Brain microvascular endothelial cell (primary cell): Measurements from ENCODE around the gene SDHA.
A peak's percentile ranks its signal among the peaks of the same experiment; 100 is the strongest.
"Not testable (repeated sequence)": the region's sequence is repeated elsewhere in the genome, so short reads cannot be mapped to it uniquely, and the experiment has no call there.

Source experiments
- DNase-seq: peaks from one replicate; pipeline ENCODE4 v3.0.0-alpha.2; 2020
- H3K27ac ChIP-seq: fragments of 250-450 bp; sonication (Bioruptor Pico); 2 replicates; pipeline ENCODE4 v1.5.1; 2020; ENCODE audit warnings: mild to moderate bottlenecking, moderate library complexity
- H3K27me3 ChIP-seq: fragments of 250-450 bp; sonication (Bioruptor Pico); replicated peaks from 2 replicates; pipeline ENCODE4 v1.5.1; 2020; ENCODE audit warnings: mild to moderate bottlenecking
- H3K36me3 ChIP-seq: fragments of 250-450 bp; sonication (Bioruptor Pico); replicated peaks from 2 replicates; pipeline ENCODE4 v1.5.1; 2020; ENCODE audit warnings: mild to moderate bottlenecking
- H3K4me3 ChIP-seq: 2 replicates; pipeline ENCODE4 v1.5.1; 2011; ENCODE audit warnings: low read depth, mild to moderate bottlenecking, control low read depth, low read length, moderate library complexity
- in situ Hi-C: cut with HindIII; loops from 2 replicates; pipeline ENCODE4 v1.10.0; 2017; ENCODE audit warnings: low sequenced_read_pairs, low pct_ligation_motif_present
- TF ChIP-seq, protein P1 (sequence below): IDR thresholded peaks from 2 replicates; pipeline ENCODE4 v1.5.1; 2011; ENCODE audit warnings: low read depth, mild to moderate bottlenecking, moderate library complexity, low read length, control low read depth, inconsistent platforms; ENCODE audit errors: missing control alignments

Gene SDHA

DNA sequence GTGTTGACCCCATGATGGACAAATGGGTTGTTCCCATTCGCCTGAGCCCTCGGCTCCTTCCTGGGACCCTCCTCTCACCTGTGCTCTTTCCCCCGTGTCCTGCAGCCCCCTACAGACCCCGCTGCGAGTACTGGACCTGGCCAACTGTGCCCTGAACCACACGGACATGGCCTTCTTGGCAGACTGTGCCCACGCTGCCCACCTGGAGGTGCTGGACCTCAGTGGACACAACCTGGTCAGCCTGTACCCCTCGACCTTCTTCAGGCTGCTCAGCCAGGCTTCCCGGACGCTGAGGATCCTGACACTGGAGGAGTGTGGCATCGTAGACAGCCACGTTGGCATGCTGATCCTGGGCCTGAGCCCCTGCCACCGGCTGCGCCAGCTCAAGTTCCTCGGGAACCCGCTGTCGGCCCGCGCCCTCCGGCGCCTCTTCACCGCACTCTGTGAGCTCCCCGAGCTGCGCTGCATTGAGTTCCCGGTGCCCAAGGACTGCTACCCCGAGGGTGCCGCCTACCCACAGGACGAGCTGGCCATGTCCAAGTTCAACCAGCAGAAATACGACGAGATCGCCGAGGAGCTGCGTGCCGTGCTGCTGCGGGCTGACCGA is 23.4 kb upstream of the SDHA start:
- in situ Hi-C loops: no loop called here
- Histone ChIP-seq H3K36me3 (no peaks in the 10 kb centered on the region), H3K27ac (no peak overlapping the region), H3K27me3 (peaks cover 18% of the 10 kb centered on the region), H3K4me3 (no peak overlapping the region)
- DNase-seq: no peak
- TF ChIP-seq, protein P1, sequence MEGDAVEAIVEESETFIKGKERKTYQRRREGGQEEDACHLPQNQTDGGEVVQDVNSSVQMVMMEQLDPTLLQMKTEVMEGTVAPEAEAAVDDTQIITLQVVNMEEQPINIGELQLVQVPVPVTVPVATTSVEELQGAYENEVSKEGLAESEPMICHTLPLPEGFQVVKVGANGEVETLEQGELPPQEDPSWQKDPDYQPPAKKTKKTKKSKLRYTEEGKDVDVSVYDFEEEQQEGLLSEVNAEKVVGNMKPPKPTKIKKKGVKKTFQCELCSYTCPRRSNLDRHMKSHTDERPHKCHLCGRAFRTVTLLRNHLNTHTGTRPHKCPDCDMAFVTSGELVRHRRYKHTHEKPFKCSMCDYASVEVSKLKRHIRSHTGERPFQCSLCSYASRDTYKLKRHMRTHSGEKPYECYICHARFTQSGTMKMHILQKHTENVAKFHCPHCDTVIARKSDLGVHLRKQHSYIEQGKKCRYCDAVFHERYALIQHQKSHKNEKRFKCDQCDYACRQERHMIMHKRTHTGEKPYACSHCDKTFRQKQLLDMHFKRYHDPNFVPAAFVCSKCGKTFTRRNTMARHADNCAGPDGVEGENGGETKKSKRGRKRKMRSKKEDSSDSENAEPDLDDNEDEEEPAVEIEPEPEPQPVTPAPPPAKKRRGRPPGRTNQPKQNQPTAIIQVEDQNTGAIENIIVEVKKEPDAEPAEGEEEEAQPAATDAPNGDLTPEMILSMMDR: no peak

DNA sequence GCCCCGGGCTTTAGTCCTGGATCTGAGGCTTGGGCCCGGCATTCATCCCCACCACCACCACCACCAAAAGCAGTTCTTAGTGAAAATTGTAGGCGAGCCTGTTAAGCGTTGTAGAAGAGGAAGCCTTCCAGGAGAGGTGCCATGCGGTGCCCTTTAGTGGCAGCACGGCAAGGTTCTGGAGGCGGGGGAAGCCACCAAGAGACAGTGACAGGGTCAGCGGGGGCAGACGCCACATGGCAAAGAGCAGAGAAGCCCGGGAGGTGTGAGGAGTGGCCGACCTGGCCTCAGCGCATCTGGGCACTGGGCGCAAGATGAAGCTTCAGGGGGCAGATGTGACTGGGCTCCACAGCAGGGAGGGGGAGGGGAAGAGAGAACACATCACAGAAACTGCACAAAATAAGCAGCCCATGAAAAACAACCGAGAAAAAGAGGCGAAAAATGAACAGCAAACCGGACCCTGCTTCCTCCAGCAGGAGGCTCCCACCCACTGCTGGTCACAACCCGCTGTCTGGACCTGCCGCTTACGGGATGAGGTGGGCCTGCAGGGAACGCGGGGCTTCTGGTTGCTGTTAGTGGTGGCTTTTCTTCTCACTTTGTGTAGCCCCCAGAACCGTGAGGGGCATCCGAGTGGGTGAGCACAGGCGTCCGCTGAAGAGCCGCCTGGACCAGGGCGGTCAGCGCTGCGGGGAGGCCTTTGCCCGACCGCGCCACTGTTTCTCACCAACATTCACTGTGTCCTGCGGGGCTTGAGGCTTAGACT is 22.5 kb upstream of the SDHA start:
- H3K27ac ChIP-seq: no peak overlapping the region
- H3K27me3 ChIP-seq: peaks cover 14% of the 10 kb centered on the region
- H3K36me3 ChIP-seq: no peaks in the 10 kb centered on the region
- TF ChIP-seq, protein P1: peak; percentile 47
- H3K4me3 ChIP-seq: no peak overlapping the region
- in situ Hi-C loops: no loop called here
- no peak for DNase-seq

DNA sequence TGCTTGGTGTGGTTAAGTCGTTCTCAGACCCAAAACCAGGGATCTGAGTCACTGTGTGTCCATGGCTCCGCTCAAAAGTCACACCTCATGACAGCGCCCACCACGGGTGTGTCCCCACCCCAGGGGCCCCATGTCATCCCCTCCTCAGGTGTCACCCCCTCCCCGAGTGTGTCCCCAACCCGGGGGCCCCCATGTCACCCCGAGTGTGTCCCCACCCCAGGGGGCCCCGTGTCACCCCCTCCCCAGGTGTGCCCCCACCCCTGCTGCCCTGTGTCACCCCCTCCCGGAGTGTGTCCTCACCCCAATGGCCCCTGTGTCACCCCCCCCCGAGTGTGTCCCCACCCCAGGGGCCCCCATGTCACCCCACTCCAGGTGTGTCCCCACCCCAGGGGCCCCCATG is 21.8 kb upstream of the SDHA start:
- TF ChIP-seq, protein P1: no peak
- no peak for DNase-seq
- Histone ChIP-seq H3K27me3 (peaks cover 10% of the 10 kb centered on the region), H3K4me3 (no peak overlapping the region), H3K27ac (no peak overlapping the region), H3K36me3 (no peaks in the 10 kb centered on the region)
- in situ Hi-C loops: no loop called here

DNA sequence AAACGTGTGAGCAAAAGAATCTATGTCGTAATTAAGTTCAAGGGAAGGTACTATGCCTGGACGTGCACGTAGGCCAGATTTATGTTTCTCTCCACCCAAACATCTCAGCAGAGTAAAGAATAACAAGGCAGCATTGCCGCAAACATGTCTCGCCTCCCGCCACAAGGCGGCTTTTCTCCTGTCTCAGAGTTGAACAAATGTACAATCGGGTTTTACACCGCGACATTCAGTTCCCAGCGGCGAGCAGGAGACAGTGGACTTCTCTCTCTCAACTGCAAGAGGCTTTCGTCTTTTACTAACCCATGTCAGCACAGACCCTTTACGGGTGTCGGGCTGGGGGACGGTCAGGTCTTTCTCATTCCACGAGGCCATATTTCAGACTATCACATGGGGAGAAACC is 21.1 kb upstream of the SDHA start:
- TF ChIP-seq, protein P1: peak; percentile 49
- H3K27ac ChIP-seq, H3K36me3 ChIP-seq, in situ Hi-C loops, DNase-seq, H3K4me3 ChIP-seq, H3K27me3 ChIP-seq: not testable (repeated sequence)

DNA sequence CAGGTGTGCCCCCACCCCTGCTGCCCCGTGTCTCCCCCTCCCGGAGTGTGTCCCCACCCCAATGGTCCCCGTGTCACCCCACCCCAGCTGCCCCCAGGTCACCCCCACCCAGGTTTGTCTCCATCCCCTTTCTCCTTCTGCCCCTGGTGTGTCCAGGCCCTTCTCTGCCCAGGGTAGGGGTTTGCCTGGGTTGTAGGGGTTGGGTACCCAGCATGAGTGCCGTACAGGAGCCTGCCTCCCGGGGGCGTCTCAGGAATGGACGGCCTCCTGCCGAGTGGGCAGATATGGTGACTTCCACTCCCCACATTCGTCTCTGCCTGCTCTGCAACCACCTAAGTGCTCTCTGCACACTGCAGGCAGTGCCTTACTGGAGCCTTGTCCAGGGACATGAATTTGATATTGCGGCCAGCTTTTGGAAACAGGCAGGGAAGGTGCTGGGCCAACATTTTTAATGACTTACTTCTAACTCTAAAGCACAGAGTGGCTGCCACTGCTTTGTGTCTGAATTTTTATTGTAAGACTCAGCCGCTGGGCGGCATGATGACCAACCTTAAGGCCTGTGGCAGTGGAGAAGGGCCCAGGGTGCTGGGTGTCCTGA is 20.1 kb upstream of the SDHA start:
- Histone ChIP-seq H3K27me3 (no peaks in the 10 kb centered on the region), H3K4me3 (no peak overlapping the region), H3K36me3 (no peaks in the 10 kb centered on the region), H3K27ac (no peak overlapping the region)
- TF ChIP-seq, protein P1: no peak
- in situ Hi-C loops: no loop called here
- no peak for DNase-seq
